Right lobe of liver (tissue), 6 donors: ENCODE measurements around the gene ZMYND10. TPM values are rescaled to one million over a fixed set of nuclear protein-coding genes. Genes with fewer than 3 reads are reported as not detected.
A peak's percentile ranks its signal among the peaks of the same experiment; 100 is the strongest.

Source experiments
- ATAC-seq, 4 donors: fragments of 200-7000 bp; cut with Tn5 transposase; one replicate each; pipeline ENCODE4 v1.9.1; 2020; ENCODE audit warnings: mild to moderate bottlenecking in 4 of 4, moderate library complexity in 4 of 4
- DNase-seq, 3 donors: peaks; one replicate each; pipeline ENCODE4 v3.0.0-alpha.2; 2020
- H3K27ac ChIP-seq, 3 donors: fragments of 200-600 bp; one replicate each; pipeline ENCODE4 v1.8.0; 2022
- H3K27me3 ChIP-seq, 2 donors: fragments of 200-600 bp; one replicate each; pipeline ENCODE4 v1.8.0; 2022
- H3K36me3 ChIP-seq, 4 donors: fragments of 200-600 bp; sonication (generic) in 1 of 4; one replicate each; pipeline versions ENCODE4 v1.5.1 to v1.8.0; 2017 to 2022; ENCODE audit warnings: control low read depth in 1 of 4
- H3K4me1 ChIP-seq, 4 donors: fragments of 200-600 bp; sonication (generic) in 1 of 4; one replicate each; pipeline versions ENCODE4 v1.5.1 to v1.8.0; 2017 to 2022; ENCODE audit warnings: control low read depth in 1 of 4
- H3K4me3 ChIP-seq, 3 donors: fragments of 200-600 bp; one replicate each; pipeline ENCODE4 v1.8.0; 2022
- H3K9me3 ChIP-seq, 4 donors: fragments of 200-600 bp; sonication (generic) in 1 of 4; one replicate each; pipeline versions ENCODE4 v1.5.1 to v1.8.0; 2017 to 2022; ENCODE audit warnings: control low read depth in 1 of 4
- CTCF ChIP-seq, 4 donors: fragments of 200-600 bp in 3 of 4; fragments of 450-650 bp in 1 of 4; IDR thresholded peaks; one replicate each; pipeline versions ENCODE4 v1.5.1 to v1.8.0; 2016 to 2022; ENCODE audit warnings: antibody characterized with exemption in 4 of 4, mild to moderate bottlenecking in 2 of 4
- POLR2A ChIP-seq: fragments of 450-650 bp; IDR thresholded peaks from one replicate; pipeline ENCODE4 v1.6.1; 2017; ENCODE audit warnings: antibody characterized with exemption, mild to moderate bottlenecking
- WGBS: methylation state at CpG from one replicate; pipeline ENCODE4 v1.1.6; 2018; ENCODE audit warnings: low coverage, low lambda C conversion rate; ENCODE audit not compliant: insufficient coverage; ENCODE audit errors: missing lambda C conversion rate; 5-methylcytosine and 5-hydroxymethylcytosine counted together
- intact Hi-C, 2 donors: fragments of 100-400 bp; cut with DNase I; formaldehyde crosslinking; loops; one replicate each; pipeline versions ENCODE4 v1.11.2 to v1.14.1; 2022
- total RNA-seq, 6 experiments: library from RNA; depleted of rRNA in 2 of 6; stranded (reverse); fragments of >200 nt in 2 of 6; fragmentation: NEBNext Ultra II Directional in 3 of 6; extraction: Animal tissue kit (Norgen Biotek cat#: 25700) in 3 of 6; gene quantifications; one replicate each; pipeline versions ENCODE4 v1.1.0 to v1.2.4, GENCODE V29; 2016 to 2023
- donor health status: DM: no; HTN: yes; CAD: no.
- donor health status: DM: no; HTN: no; CAD: no.
- donor health status: DM: no; HTN: no; CAD: no.
- donor health status: DM: no; HTN: yes; CAD: no.
- donor health status: DM: no; HTN: yes; CAD: no.

The ZMYND10 gene
- total RNA-seq, 6 experiments from 2014 or later: 0.25 to 0.70 (median 0.46) TPM

- WGBS: no CpG with 5 or more reads among the region's 2 CpGs
- DNase-seq (no peak), ATAC-seq (no peak)
- TF ChIP-seq POLR2A: no peak
- TF ChIP-seq CTCF (IDR thresholded peaks at IDR 0.05): no peak
- no peaks in the 10 kb centered on the region for H3K27me3 ChIP-seq
- no peak overlapping the region for H3K27ac ChIP-seq
- no peaks in the 10 kb centered on the region for H3K9me3 ChIP-seq
- peaks cover 0 to 11% (median under 1%) of the 10 kb centered on the region in 4 donors for H3K36me3 ChIP-seq
- H3K4me3 ChIP-seq: no peak overlapping the region
- intact Hi-C loops: loop anchor here in 1 of 2 donors (5.0 kb wide), 1 partner anchor 48 kb away; the partner anchor contains the start of gene LSMEM2
- peaks cover 0 to 37% (median 17%) of the 10 kb centered on the region in 4 donors for H3K4me1 ChIP-seq
These were observed 20.4 kb downstream of the ZMYND10 start for GRCh38 chr3:50325113-50325480.

DNA sequence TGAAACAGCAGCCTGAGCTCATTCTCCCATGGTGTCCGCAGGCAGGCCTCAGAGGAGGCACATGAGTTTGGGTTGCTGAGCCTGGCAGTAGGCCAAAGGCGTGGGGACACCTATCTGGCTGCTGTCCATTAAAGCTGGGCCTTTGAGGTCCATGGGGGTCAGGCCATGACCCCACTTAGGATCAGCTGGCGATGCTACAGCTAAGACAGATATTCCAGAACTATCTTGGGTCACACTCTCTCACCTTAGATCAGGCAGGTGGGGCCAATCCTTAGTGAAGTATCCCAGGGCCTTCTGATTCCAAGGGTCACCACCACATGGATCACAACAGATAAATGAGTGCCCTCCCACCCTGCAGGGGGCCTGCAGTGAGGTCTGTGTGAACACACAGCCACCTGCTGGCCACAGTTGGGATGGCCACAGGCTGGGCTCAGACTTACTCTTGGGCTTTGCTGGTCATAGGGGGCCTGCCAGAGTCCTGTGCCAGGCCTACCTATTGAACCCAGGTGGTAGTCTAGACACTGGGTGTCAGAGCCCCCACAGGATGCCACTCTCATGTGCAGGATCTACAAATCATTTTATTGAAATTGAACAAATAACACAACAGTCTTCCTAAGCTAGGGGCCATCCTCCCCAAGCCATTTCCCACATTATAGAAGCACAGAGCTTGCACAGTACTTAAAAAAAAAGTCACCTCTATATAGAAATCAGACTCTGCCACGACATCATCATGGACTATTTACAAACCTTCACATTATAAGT, 21.0 kb downstream of the ZMYND10 start:
- Histone ChIP-seq H3K4me3 (no peak overlapping the region), H3K27me3 (no peaks in the 10 kb centered on the region), H3K36me3 (peaks cover 0 to 7% (median 0%) of the 10 kb centered on the region in 4 donors), H3K4me1 (peaks cover 0 to 43% (median 20%) of the 10 kb centered on the region in 4 donors), H3K27ac (peak overlapping the region; percentile 23 to 98 (median 98)), H3K9me3 (no peaks in the 10 kb centered on the region)
- DNase-seq (peak; percentile 75 to 81 (median 78)), ATAC-seq (peak; percentile 20 to 44 (median 32))
- intact Hi-C loops: loop anchor here (5.0 kb wide), 2 partner anchors 47 to 52 kb away; partner anchors contain the start of gene LSMEM2 (in 1 of the 2)
- no peak for TF ChIP-seq POLR2A
- peak; percentile 78 to 94 (median 84) for TF ChIP-seq CTCF (IDR thresholded peaks at IDR 0.05)
- 0% methylated on average over 2 of the region's 4 CpGs for WGBS

- intact Hi-C loops: loop anchor here in 1 of 2 donors (5.0 kb wide), 1 partner anchor 51 kb away; no protein-coding TSS in a partner anchor
- TF ChIP-seq POLR2A: no peak
- TF ChIP-seq CTCF (IDR thresholded peaks at IDR 0.05): peak in 1 of 4 donors; percentile 3
- peaks cover 0 to 51% (median 21%) of the 10 kb centered on the region in 4 donors for H3K4me1 ChIP-seq
- no peaks in the 10 kb centered on the region for H3K27me3 ChIP-seq
- 17% methylated on average over 2 of the region's 5 CpGs for WGBS
- peak in 2 of 3 donors; percentile 65 to 70 for DNase-seq
- ATAC-seq: peak; percentile 2 to 39 (median 12)
- H3K9me3 ChIP-seq: no peaks in the 10 kb centered on the region
- H3K36me3 ChIP-seq: peaks cover 0 to 8% (median 0%) of the 10 kb centered on the region in 4 donors
- no peak overlapping the region for H3K4me3 ChIP-seq
- H3K27ac ChIP-seq: peak overlapping the region in 2 of 3 donors; percentile 98
These were observed 21.8 kb downstream of the ZMYND10 start for GRCh38 chr3:50323614-50324199.

- peak in 3 of 4 donors; percentile 6 to 13 (median 10) for ATAC-seq
- peaks cover 0 to 55% (median 21%) of the 10 kb centered on the region in 4 donors for H3K4me1 ChIP-seq
- 37% methylated on average over 3 of the region's 4 CpGs for WGBS
These were observed 22.4 kb downstream of the ZMYND10 start for GRCh38 chr3:50323092-50323600.

More at GRCh38 chr3:50323092-50323600, 22.4 kb downstream of the ZMYND10 start:
- intact Hi-C loops: loop anchor here in 1 of 2 donors (5.0 kb wide), 1 partner anchor 51 kb away; no protein-coding TSS in a partner anchor
- Histone ChIP-seq H3K9me3 (no peaks in the 10 kb centered on the region), H3K27ac (peak overlapping the region; percentile 98 to 99 (median 98)), H3K27me3 (no peaks in the 10 kb centered on the region), H3K4me3 (no peak overlapping the region), H3K36me3 (peaks cover 0 to 10% (median 1%) of the 10 kb centered on the region in 4 donors)
- no peak for DNase-seq
- TF ChIP-seq CTCF (IDR thresholded peaks at IDR 0.05) (no peak), POLR2A (no peak)
